Colonic mucosa (tissue), 4 donors: ENCODE results near the gene CMSS1. TPM values are rescaled to one million over a fixed set of nuclear protein-coding genes. Genes with fewer than 3 reads are reported as not detected.

ENCODE experiments used
- DNase-seq: peaks from one replicate; pipeline ENCODE4 v3.0.0-alpha.2; 2020
- H3K27ac ChIP-seq: fragments of 200-600 bp; one replicate; pipeline ENCODE4 v1.8.0; 2021
- H3K27me3 ChIP-seq: fragments of 200-600 bp; one replicate; pipeline ENCODE4 v1.8.0; 2021
- H3K36me3 ChIP-seq: fragments of 200-600 bp; one replicate; pipeline ENCODE4 v1.8.0; 2021
- H3K4me1 ChIP-seq: fragments of 200-600 bp; one replicate; pipeline ENCODE4 v1.8.0; 2021; ENCODE audit warnings: mild to moderate bottlenecking
- H3K4me3 ChIP-seq: fragments of 200-600 bp; one replicate; pipeline ENCODE4 v1.8.0; 2021
- H3K9ac ChIP-seq, 2 donors: one replicate each; pipeline ENCODE4 v1.7.0; 2013; ENCODE audit warnings: control low read depth in 2 of 2, low read depth in 2 of 2, low read length in 2 of 2
- H3K9me3 ChIP-seq: fragments of 200-600 bp; one replicate; pipeline ENCODE4 v1.8.0; 2021
- CTCF ChIP-seq: fragments of 200-600 bp; IDR thresholded peaks from one replicate; pipeline ENCODE4 v1.8.0; 2022; ENCODE audit warnings: antibody characterized with exemption, mild to moderate bottlenecking
- intact Hi-C: fragments of 100-400 bp; cut with DNase I; formaldehyde crosslinking; loops from one replicate; pipeline ENCODE4 v1.14.1; 2022
- total RNA-seq, 2 donors: library from RNA; stranded (reverse); fragmentation: NEBNext Ultra II Directional in 1 of 2; extraction: Animal tissue kit (Norgen Biotek cat#: 25700) in 1 of 2; gene quantifications; one replicate each; pipeline ENCODE4 v1.2.1, GENCODE V29; 2021
- donor health status: healthy.
- donor health status: DM: no; HTN: no; CAD: no.
- donor health status: DM: no; HTN: no; CAD: no.

Gene CMSS1
- total RNA-seq, 2 donors from 2014 or later = 10.7 to 24.7 TPM

- no peaks in the 10 kb centered on the region for H3K36me3 ChIP-seq
- no peak overlapping the region for H3K4me3 ChIP-seq
- H3K4me1 ChIP-seq = peaks cover 10% of the 10 kb centered on the region
- intact Hi-C loops = loop anchor here (5.0 kb wide), 1 partner anchor 178 kb away; no protein-coding TSS in a partner anchor
- H3K9me3 ChIP-seq = no peaks in the 10 kb centered on the region
- peak overlapping the region; percentile 56 for H3K27ac ChIP-seq
- H3K9ac ChIP-seq = peak overlapping the region in 1 of 2 donors; percentile 29
- no peaks in the 10 kb centered on the region for H3K27me3 ChIP-seq
- DNase-seq = no peak
- TF ChIP-seq CTCF = no peak
Measured at GRCh38 chr3:100073714-100074307, 256.1 kb downstream of the CMSS1 start.

- H3K4me1 ChIP-seq = peaks cover 10% of the 10 kb centered on the region
- H3K9ac ChIP-seq = no peak overlapping the region
- intact Hi-C loops = no loop called here
- H3K9me3 ChIP-seq = no peaks in the 10 kb centered on the region
- H3K36me3 ChIP-seq = no peaks in the 10 kb centered on the region
- no peak overlapping the region for H3K27ac ChIP-seq
- TF ChIP-seq CTCF = no peak
- DNase-seq = no peak
- no peak overlapping the region for H3K4me3 ChIP-seq
- no peaks in the 10 kb centered on the region for H3K27me3 ChIP-seq
Measured at GRCh38 chr3:100075196-100075595, 257.5 kb downstream of the CMSS1 start.

GRCh38 chr3:100075851-100076730, 258.4 kb downstream of the CMSS1 start:
- peaks cover 10% of the 10 kb centered on the region for H3K4me1 ChIP-seq
- no peaks in the 10 kb centered on the region for H3K36me3 ChIP-seq
- no peak for TF ChIP-seq CTCF
- peak overlapping the region; percentile 42 for H3K27ac ChIP-seq
- H3K9me3 ChIP-seq = no peaks in the 10 kb centered on the region
- H3K27me3 ChIP-seq = no peaks in the 10 kb centered on the region
- H3K4me3 ChIP-seq = no peak overlapping the region
- DNase-seq = no peak
- H3K9ac ChIP-seq = no peak overlapping the region
- intact Hi-C loops = no loop called here

- Histone ChIP-seq H3K4me1 (peaks cover 10% of the 10 kb centered on the region), H3K27me3 (no peaks in the 10 kb centered on the region), H3K36me3 (no peaks in the 10 kb centered on the region), H3K27ac (peak overlapping the region; percentile 42), H3K4me3 (no peak overlapping the region), H3K9ac (peak overlapping the region in 1 of 2 donors; percentile 30), H3K9me3 (no peaks in the 10 kb centered on the region)
- no peak for DNase-seq
- intact Hi-C loops = no loop called here
- no peak for TF ChIP-seq CTCF
Measured at GRCh38 chr3:100076731-100077529, 259.3 kb downstream of the CMSS1 start.

- H3K4me1 ChIP-seq = peaks cover 6% of the 10 kb centered on the region
- intact Hi-C loops = no loop called here
- H3K36me3 ChIP-seq = no peaks in the 10 kb centered on the region
- no peak overlapping the region for H3K27ac ChIP-seq
- no peaks in the 10 kb centered on the region for H3K9me3 ChIP-seq
- no peak for DNase-seq
- no peak for TF ChIP-seq CTCF
- H3K4me3 ChIP-seq = no peak overlapping the region
- H3K9ac ChIP-seq = no peak overlapping the region
- no peaks in the 10 kb centered on the region for H3K27me3 ChIP-seq
Measured at GRCh38 chr3:100079328-100079727, 261.7 kb downstream of the CMSS1 start.
